Dermis microvascular lymphatic vessel endothelial cell (primary cell): Measurements from ENCODE around the gene OBSL1. TPM values are rescaled to one million over a fixed set of nuclear protein-coding genes. Genes with fewer than 3 reads are reported as not detected.

Experiments used
- total RNA-seq: library from RNA; depleted of rRNA; stranded (reverse); fragments of >200 nt; gene quantifications from 2 replicates; pipeline ENCODE4 v1.2.1, GENCODE V29; 2014

Gene OBSL1
- total RNA-seq, 1 donor from 2014 or later, result 17.2 TPM

Other genes with a start within 250 kb of the OBSL1 start
- not detected in 2 replicates for gene RESP18, start 238.8 kb downstream of the OBSL1 start, total RNA-seq
- 53.1 and 69.5 TPM in 2 replicates for gene DNPEP, start 183.6 kb downstream of the OBSL1 start, total RNA-seq
- gene DES, start 153.2 kb downstream of the OBSL1 start, total RNA-seq, result not detected in 2 replicates
- under 0.01 TPM in 1 of 2 replicates, not detected in the other for gene SPEG, start 136.7 kb downstream of the OBSL1 start, total RNA-seq
- 22.2 and 28.7 TPM in 2 replicates for gene GMPPA, start 72.6 kb downstream of the OBSL1 start, total RNA-seq
- gene ASIC4, start 57.1 kb downstream of the OBSL1 start, total RNA-seq, result not detected in 2 replicates
- gene CHPF, start 27.7 kb downstream of the OBSL1 start, total RNA-seq, result 0.26 and 0.89 TPM in 2 replicates
- not detected in 2 replicates for gene TMEM198, start 27.5 kb downstream of the OBSL1 start, total RNA-seq
- under 0.01 TPM in 1 of 2 replicates, not detected in the other for gene INHA, start 771 bp upstream of the OBSL1 start, total RNA-seq
- 9.4 and 11.4 TPM in 2 replicates for gene STK11IP, start 26.3 kb upstream of the OBSL1 start, total RNA-seq
- 0.13 and 0.25 TPM in 2 replicates for gene SLC4A3, start 56.1 kb upstream of the OBSL1 start, total RNA-seq